ENCODE measurements around the gene PDCD11.
"Not testable (repeated sequence)": the region's sequence is repeated elsewhere in the genome, so short reads cannot be mapped to it uniquely, and the experiment has no call there.

PDCD11 gene

DNA sequence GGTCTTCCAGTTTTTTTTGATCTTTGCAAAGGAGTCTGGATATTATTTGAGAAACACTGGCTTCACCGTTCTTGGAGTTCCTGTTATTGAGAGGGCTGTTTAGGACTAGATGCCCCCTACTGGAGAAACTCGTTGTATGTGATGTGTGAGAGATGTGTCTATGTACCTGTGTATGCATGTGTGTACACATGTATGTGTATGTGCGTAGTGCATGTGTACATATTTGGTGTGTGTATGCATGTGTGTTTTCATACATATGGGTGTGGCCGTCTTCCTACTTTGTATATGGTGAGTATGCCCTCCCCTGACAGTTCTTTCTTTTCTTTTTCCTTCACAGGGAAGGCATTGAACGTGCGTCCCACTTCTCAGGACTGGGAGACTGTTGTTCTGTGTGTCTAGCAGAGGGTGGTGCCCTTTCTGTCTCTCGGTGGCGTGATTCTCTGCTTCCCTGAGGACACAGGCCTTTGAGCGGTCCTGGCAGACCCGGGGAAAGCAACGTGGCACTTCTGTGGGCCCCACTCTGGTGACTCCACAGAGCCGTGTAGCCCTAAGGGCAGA, 85.6 kb downstream of the PDCD11 start:
- no peak overlapping the region for H3K27ac ChIP-seq

DNA sequence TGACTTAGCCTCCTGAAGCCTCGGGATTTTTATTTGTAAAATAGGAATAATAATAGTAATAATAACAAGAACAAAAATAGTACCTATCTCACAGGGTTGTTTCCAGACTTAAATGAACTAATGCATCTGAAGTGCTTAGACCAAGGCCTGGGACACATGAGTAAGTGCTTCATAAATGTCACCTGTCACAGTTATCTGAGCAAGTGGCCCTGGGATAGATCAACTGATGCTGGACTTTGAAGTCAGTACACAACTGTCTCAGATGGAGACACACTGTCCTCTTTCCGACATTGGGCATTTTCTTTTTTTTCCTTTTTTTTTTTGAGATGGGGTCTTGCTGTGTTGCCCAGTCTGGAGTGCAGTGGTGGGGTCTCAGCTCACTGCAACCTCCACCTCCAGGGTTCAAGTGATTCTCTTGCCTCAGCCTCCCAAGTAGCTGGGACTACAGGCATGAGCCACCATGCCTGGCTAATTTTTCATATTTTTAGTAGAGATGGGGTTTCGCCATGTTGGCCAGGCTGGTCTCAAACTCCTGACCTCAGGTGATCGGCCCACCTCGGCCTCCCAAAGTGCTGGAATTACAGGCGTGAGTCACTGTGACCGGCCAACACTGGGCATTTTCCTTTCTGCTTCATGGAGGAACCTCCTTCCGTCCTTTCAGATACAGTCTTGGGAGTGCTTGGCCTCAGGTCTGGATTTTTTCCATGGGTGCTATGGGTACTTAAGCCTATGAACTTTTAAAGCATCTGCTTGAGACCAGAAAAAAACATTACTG, 90.4 kb downstream of the PDCD11 start:
- H3K79me2 ChIP-seq (ENCODE audit: insufficient read depth, low read depth); H3K27ac ChIP-seq; H4K20me1 ChIP-seq (ENCODE audit: insufficient read depth); H3K36me3 ChIP-seq (ENCODE audit: insufficient read depth); H3K4me2 ChIP-seq; H3K27me3 ChIP-seq (ENCODE audit: insufficient read depth, low read depth); H3K4me3 ChIP-seq (IDR thresholded peaks at IDR 0.05; ENCODE audit: insufficient read depth, low read depth, low read length); H2AFZ ChIP-seq (ENCODE audit: low read depth); H3K9ac ChIP-seq: not testable (repeated sequence)
- peaks cover 46% of the 10 kb centered on the region for H3K4me1 ChIP-seq (ENCODE audit: low read depth, poor library complexity, severe bottlenecking)

More for the DNA sequence above, 85.6 kb downstream of the PDCD11 start:
- no peaks in the 10 kb centered on the region for H4K20me1 ChIP-seq (ENCODE audit: insufficient read depth)
- no peak overlapping the region for H2AFZ ChIP-seq (ENCODE audit: low read depth)
- peaks cover 32% of the 10 kb centered on the region for H3K4me1 ChIP-seq (ENCODE audit: low read depth, poor library complexity, severe bottlenecking)
- TF ChIP-seq, protein P1, sequence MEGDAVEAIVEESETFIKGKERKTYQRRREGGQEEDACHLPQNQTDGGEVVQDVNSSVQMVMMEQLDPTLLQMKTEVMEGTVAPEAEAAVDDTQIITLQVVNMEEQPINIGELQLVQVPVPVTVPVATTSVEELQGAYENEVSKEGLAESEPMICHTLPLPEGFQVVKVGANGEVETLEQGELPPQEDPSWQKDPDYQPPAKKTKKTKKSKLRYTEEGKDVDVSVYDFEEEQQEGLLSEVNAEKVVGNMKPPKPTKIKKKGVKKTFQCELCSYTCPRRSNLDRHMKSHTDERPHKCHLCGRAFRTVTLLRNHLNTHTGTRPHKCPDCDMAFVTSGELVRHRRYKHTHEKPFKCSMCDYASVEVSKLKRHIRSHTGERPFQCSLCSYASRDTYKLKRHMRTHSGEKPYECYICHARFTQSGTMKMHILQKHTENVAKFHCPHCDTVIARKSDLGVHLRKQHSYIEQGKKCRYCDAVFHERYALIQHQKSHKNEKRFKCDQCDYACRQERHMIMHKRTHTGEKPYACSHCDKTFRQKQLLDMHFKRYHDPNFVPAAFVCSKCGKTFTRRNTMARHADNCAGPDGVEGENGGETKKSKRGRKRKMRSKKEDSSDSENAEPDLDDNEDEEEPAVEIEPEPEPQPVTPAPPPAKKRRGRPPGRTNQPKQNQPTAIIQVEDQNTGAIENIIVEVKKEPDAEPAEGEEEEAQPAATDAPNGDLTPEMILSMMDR (conservative IDR thresholded peaks at IDR 0.05; ENCODE audit: low read depth, low read length), result peak; percentile 73
- no peaks in the 10 kb centered on the region for H3K27me3 ChIP-seq (ENCODE audit: insufficient read depth, low read depth)
- H3K4me2 ChIP-seq, result no peak overlapping the region
- no peak overlapping the region for H3K4me3 ChIP-seq (IDR thresholded peaks at IDR 0.05; ENCODE audit: insufficient read depth, low read depth, low read length)
- no peak overlapping the region for H3K9ac ChIP-seq
- H3K36me3 ChIP-seq (ENCODE audit: insufficient read depth), result no peaks in the 10 kb centered on the region
- H3K79me2 ChIP-seq (ENCODE audit: insufficient read depth, low read depth), result no peaks in the 10 kb centered on the region

DNA sequence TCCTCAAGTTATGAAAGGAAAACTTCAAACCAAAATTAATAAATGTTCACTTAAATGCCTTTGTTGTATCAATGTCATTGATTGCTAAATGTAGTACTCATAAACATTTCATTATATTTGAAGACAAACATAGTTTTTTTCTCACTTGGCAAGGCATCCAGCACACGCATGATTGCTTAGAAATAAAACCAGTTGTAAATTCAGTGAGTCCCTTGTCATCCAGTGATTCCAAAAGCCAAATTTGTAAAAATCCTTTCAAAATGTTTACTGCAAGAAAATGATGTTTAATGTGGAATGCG, 90.9 kb downstream of the PDCD11 start:
- no peak overlapping the region for H3K9ac ChIP-seq
- H3K4me1 ChIP-seq (ENCODE audit: low read depth, poor library complexity, severe bottlenecking), result peaks cover 45% of the 10 kb centered on the region
- H3K27me3 ChIP-seq (ENCODE audit: insufficient read depth, low read depth), result no peaks in the 10 kb centered on the region
- no peak overlapping the region for H2AFZ ChIP-seq (ENCODE audit: low read depth)
- H3K4me3 ChIP-seq (IDR thresholded peaks at IDR 0.05; ENCODE audit: insufficient read depth, low read depth, low read length), result no peak overlapping the region
- no peaks in the 10 kb centered on the region for H3K79me2 ChIP-seq (ENCODE audit: insufficient read depth, low read depth)
- H3K36me3 ChIP-seq (ENCODE audit: insufficient read depth), result no peaks in the 10 kb centered on the region
- no peaks in the 10 kb centered on the region for H4K20me1 ChIP-seq (ENCODE audit: insufficient read depth)
- no peak overlapping the region for H3K27ac ChIP-seq
- no peak overlapping the region for H3K4me2 ChIP-seq
- TF ChIP-seq, protein P1 (conservative IDR thresholded peaks at IDR 0.05; ENCODE audit: low read depth, low read length), result no peak

DNA sequence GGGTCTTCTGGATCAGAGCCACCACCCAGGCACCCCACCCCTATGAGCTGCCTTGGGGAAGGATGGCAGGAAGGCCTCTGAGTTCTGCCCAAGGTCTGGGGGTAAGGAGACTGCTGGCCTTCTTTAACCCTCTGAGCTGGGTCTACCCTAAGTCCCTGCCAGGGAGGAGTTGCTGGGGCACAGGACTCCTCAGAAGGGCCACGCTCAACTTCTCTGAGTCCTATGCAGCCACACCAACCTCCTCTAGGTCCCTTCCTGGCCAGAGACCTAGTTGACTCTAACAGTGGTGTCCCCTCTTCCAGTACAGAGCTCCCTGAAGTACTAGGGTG, 94.5 kb downstream of the PDCD11 start:
- Histone ChIP-seq H4K20me1 (ENCODE audit: insufficient read depth) (no peaks in the 10 kb centered on the region), H3K4me2 (peak overlapping the region; percentile 56), H3K27me3 (ENCODE audit: insufficient read depth, low read depth) (peaks cover 10% of the 10 kb centered on the region; the same call in 1 of the 2 replicates), H2AFZ (ENCODE audit: low read depth) (peak overlapping the region; percentile 39; the same call in 1 of the 2 replicates), H3K9ac (peak overlapping the region; percentile 17; the same call in 1 of the 2 replicates), H3K36me3 (ENCODE audit: insufficient read depth) (no peaks in the 10 kb centered on the region), H3K4me1 (ENCODE audit: low read depth, poor library complexity, severe bottlenecking) (peaks cover 40% of the 10 kb centered on the region), H3K79me2 (ENCODE audit: insufficient read depth, low read depth) (no peaks in the 10 kb centered on the region), H3K4me3 (IDR thresholded peaks at IDR 0.05; ENCODE audit: insufficient read depth, low read depth, low read length) (no peak overlapping the region), H3K27ac (peak overlapping the region; percentile 52)
- TF ChIP-seq, protein P1 (conservative IDR thresholded peaks at IDR 0.05; ENCODE audit: low read depth, low read length), result no peak

DNA sequence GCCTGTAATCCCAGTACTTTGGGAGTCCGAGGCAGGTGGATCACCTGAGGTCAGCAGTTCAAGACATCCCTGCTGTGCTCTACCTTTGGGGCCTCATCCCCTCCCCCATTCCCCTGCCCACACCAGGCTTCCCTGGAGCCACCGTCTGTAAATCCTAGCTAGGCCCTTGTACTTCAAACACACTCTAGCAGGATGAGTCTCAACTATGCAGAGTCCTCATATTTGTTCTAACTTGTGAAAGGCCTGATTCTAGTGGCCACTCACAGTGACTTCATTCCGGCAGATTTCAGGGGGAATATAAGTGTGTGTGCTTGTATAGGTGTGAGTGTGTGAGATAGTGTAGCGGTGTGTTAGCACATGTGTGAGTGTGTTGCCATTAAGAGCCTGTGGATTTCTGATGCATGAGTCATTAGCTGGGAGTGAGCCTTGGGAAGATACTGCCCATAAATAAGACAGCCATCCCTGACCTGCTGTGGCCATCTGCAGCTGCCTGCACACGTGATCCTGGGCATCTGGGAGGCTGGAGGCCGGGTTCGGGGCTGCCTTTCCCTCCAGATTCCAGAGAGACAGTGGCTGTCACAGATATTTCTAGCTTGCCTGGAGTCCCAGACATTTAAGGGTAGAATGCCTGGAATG, 95.4 kb downstream of the PDCD11 start:
- no peaks in the 10 kb centered on the region for H3K79me2 ChIP-seq (ENCODE audit: insufficient read depth, low read depth)
- peak overlapping the region; percentile 56; the same call in 1 of the 2 replicates for H3K4me2 ChIP-seq
- H3K27ac ChIP-seq, result no peak overlapping the region
- peaks cover 39% of the 10 kb centered on the region for H3K4me1 ChIP-seq (ENCODE audit: low read depth, poor library complexity, severe bottlenecking)
- H2AFZ ChIP-seq (ENCODE audit: low read depth), result no peak overlapping the region
- no peaks in the 10 kb centered on the region for H4K20me1 ChIP-seq (ENCODE audit: insufficient read depth)
- H3K9ac ChIP-seq, result no peak overlapping the region
- TF ChIP-seq, protein P1 (conservative IDR thresholded peaks at IDR 0.05; ENCODE audit: low read depth, low read length), result no peak
- H3K27me3 ChIP-seq (ENCODE audit: insufficient read depth, low read depth), result peaks cover 10% of the 10 kb centered on the region; the same call in 1 of the 2 replicates
- H3K36me3 ChIP-seq (ENCODE audit: insufficient read depth), result no peaks in the 10 kb centered on the region
- H3K4me3 ChIP-seq (IDR thresholded peaks at IDR 0.05; ENCODE audit: insufficient read depth, low read depth, low read length), result no peak overlapping the region

All from KMS-11 (cell line).